Heart right ventricle (tissue), 16 donors: ENCODE results near the gene CDKL4. TPM values are rescaled to one million over a fixed set of nuclear protein-coding genes. Genes with fewer than 3 reads are reported as not detected.

Experiments
- ATAC-seq, 8 donors: fragments of 200-7000 bp; cut with Tn5 transposase; one replicate each; pipeline ENCODE4 v1.9.1; 2020; ENCODE audit warnings: mild to moderate bottlenecking in 8 of 8, moderate library complexity in 8 of 8, moderate number of reproducible peaks in 1 of 8
- DNase-seq, 2 donors: peaks; one replicate each; pipeline ENCODE4 v3.0.0-alpha.2; 2020
- H3K27ac ChIP-seq, 10 donors: fragments of 200-600 bp; sonication (generic) in 2 of 10; one replicate each; pipeline versions ENCODE4 v1.5.0 to v1.8.0; 2020 to 2022; ENCODE audit warnings: mild to moderate bottlenecking in 3 of 10
- H3K27me3 ChIP-seq, 7 donors: fragments of 200-600 bp; one replicate each; pipeline ENCODE4 v1.8.0; 2021 to 2022; ENCODE audit warnings: mild to moderate bottlenecking in 2 of 7
- H3K36me3 ChIP-seq, 9 donors: fragments of 200-600 bp; sonication (generic) in 1 of 9; one replicate each; pipeline versions ENCODE4 v1.5.0 to v1.8.0; 2020 to 2022; ENCODE audit warnings: mild to moderate bottlenecking in 2 of 9
- H3K4me1 ChIP-seq, 9 donors: fragments of 200-600 bp; sonication (generic) in 1 of 9; one replicate each; pipeline versions ENCODE4 v1.5.0 to v1.8.0; 2020 to 2022; ENCODE audit warnings: mild to moderate bottlenecking in 4 of 9
- H3K4me3 ChIP-seq, 10 donors: fragments of 200-600 bp; sonication (generic) in 2 of 10; one replicate each; pipeline versions ENCODE4 v1.5.0 to v1.8.0; 2020 to 2022; ENCODE audit warnings: mild to moderate bottlenecking in 7 of 10, moderate library complexity in 2 of 10
- H3K9me3 ChIP-seq, 11 donors: fragments of 200-600 bp in 10 of 11; sonication (generic) in 2 of 11; one replicate each; pipeline versions ENCODE4 v1.5.0 to v1.8.0; 2013 to 2022; ENCODE audit warnings: mild to moderate bottlenecking in 2 of 11, control low read depth in 1 of 11, moderate library complexity in 1 of 11
- CTCF ChIP-seq, 9 donors: fragments of 200-600 bp; sonication (generic) in 2 of 9; IDR thresholded peaks; one replicate each; pipeline versions ENCODE4 v1.5.0 to v1.8.0; 2021 to 2022; ENCODE audit warnings: antibody characterized with exemption in 9 of 9, mild to moderate bottlenecking in 5 of 9, moderate library complexity in 1 of 9
- WGBS, 2 donors: extraction: QIAGEN DNeasy Blood & Tissue Kit; methylation state at CpG; one replicate each; pipeline ENCODE4 v1.1.7; 2013; ENCODE audit warnings: inconsistent platforms in 1 of 2; 5-methylcytosine and 5-hydroxymethylcytosine counted together
- intact Hi-C, 10 donors: fragments of 100-400 bp; cut with DNase I; formaldehyde crosslinking; loops; one replicate each; pipeline versions ENCODE4 v1.11.1 to v1.14.2; 2022
- polyA plus RNA-seq, 2 donors: library from polyadenylated mRNA; stranded (reverse); fragments of 200-250 nt; gene quantifications; one replicate each; pipeline ENCODE4 v1.2.3, GENCODE V29; 2013
- total RNA-seq, 10 donors: library from RNA; stranded (reverse); fragmentation: NEBNext Ultra II Directional in 3 of 10; extraction: Animal tissue kit (Norgen Biotek cat#: 25700) in 3 of 10; gene quantifications; one replicate each; pipeline versions ENCODE4 v1.2.1 to v1.2.4, GENCODE V29; 2021 to 2023
- donor health status: Arrhythmogenic right ventricular cardiomyopathy.
- donor health status: ischemic (EF 13 %, LVEDD 7.1; RV severe dilation, severe dysfunction).
- donor health status: healthy with polysubstance abuse.
- donor health status: DM: no; HTN: yes; CAD: no.
- donor health status: DM: no; HTN: no; CAD: no.
- donor health status: ischemic (EF 25% LVEDD 6.9; RV normal size, moderate dysfunction).
- donor health status: ischemic (EF 25% LVEDD 5.7; RV mildly dilated, moderate dysfunction).
- donor health status: healthy.
- donor health status: DM: yes; HTN: yes; CAD: no.
- donor health status: Ischemic cardiomyopathy.
- donor health status: ischemic (EF 35%, LVEDD 5.7; RV mildly dilated, moderate dysfunction).
- donor health status: nonischemic (EF 11% LVEDD 7.7; RV severe dilation, severe dysfunction).
- donor health status: DM: yes; HTN: yes; CAD: no.
- donor health status: PGD.
- donor health status: ischemic (EF 29% LVEDD 5.4; RV normal size, mild dysfunction).
- donor health status: nonischemic (EF 23%, LVEDD 6.1; RV moderate dilation, normal function).

Gene CDKL4
- total and polyA plus RNA-seq, 12 donors: 0.24 to 0.87 (median 0.51) TPM; not detected in 3

GRCh38 chr2:39127973-39128372, 115.8 kb downstream of the CDKL4 start:
- H3K9me3 ChIP-seq: no peaks in the 10 kb centered on the region

More at GRCh38 chr2:39127973-39128372, 115.8 kb downstream of the CDKL4 start:
- TF ChIP-seq CTCF (IDR thresholded peaks at IDR 0.05): no peak
- Histone ChIP-seq H3K36me3 (no peaks in the 10 kb centered on the region), H3K4me1 (peaks cover 0 to 40% (median 14%) of the 10 kb centered on the region in 9 donors), H3K4me3 (no peak overlapping the region), H3K27ac (peak overlapping the region in 1 of 10 donors; percentile 64), H3K27me3 (no peaks in the 10 kb centered on the region)
- no peak for ATAC-seq
- intact Hi-C loops: loop anchor here in 4 of 10 donors (10.0 kb wide), 3 partner anchors 63 to 597 kb away; no protein-coding TSS in a partner anchor
- no peak for DNase-seq
- WGBS, 2 donors: 72 to 89% methylated on average over 1 of the region's 1 CpG

Other genes starting within 250 kb of the CDKL4 start
- gene SOS1, start 122.9 kb downstream of the CDKL4 start, total RNA-seq: 10 to 100 TPM; 20.6 to 37.8 (median 23.8) TPM
- gene SOS1, start 122.9 kb downstream of the CDKL4 start, polyA plus RNA-seq: 1 to 10 TPM; 5.8 to 7.8 TPM
- gene MAP4K3, start 193.3 kb upstream of the CDKL4 start, total RNA-seq: 10 to 100 TPM; 27.6 to 49.0 (median 40.2) TPM
- 10 to 100 TPM in 1 of 2 donors, 1 to 10 TPM in 1; 8.1 to 41.5 TPM for gene MAP4K3, start 193.3 kb upstream of the CDKL4 start, polyA plus RNA-seq